K562 (cell line): ENCODE results near the gene SPHK2. TPM values are rescaled to one million over a fixed set of nuclear protein-coding genes. Genes with fewer than 3 reads are reported as not detected.

Source experiments
- ATAC-seq: fragments of 200-7000 bp; cut with Tn5 transposase; 3 replicates; pipeline ENCODE4 v1.9.1; 2020; ENCODE audit warnings: moderate library complexity
- BruUV-seq: library from RNA; stranded (reverse); fragments of 400-500 nt; replicated peaks from 2 replicates; lab custom pipeline; 2021; lab: Mats Ljungman, UMichigan
- CTCF ChIA-PET: fragments of 300-600 bp; formaldehyde crosslinking; extraction: SDS; loops from one replicate; lab custom pipeline; 2021; ENCODE audit warnings: low intra/inter-chr PET ratio; lab: Yijun Ruan, JAX
- POLR2A ChIA-PET: fragments of 300-600, 350-650 bp; sonication (Branson Sonifier 250); formaldehyde crosslinking; extraction: SDS; loops from one replicate; lab custom pipeline; 2021; ENCODE audit warnings: antibody characterized with exemption, inconsistent platforms; lab: Yijun Ruan, JAX
- DNase-seq, 4 experiments: peaks; one replicate each; pipeline versions ENCODE4 v3.0.0 to v3.0.0-alpha.2; 2011 to 2018; ENCODE audit warnings: low spot score in 3 of 4, mixed read lengths in 3 of 4; ENCODE audit errors: extremely low read depth in 1 of 4
- FAIRE-seq: peaks from 2 replicates; lab custom pipeline; 2011; peaks lifted over from hg19 to GRCh38; lab: Jason Lieb, UNC
- H2AFZ ChIP-seq: 2 replicates; pipeline ENCODE4 v1.6.0; 2011; ENCODE audit warnings: low read depth, low read length, control low read depth, inconsistent platforms
- H3K27ac ChIP-seq: fragments of 200-600 bp; 3 replicates; pipeline ENCODE4 v1.8.0; 2011; ENCODE audit warnings: low read depth, mild to moderate bottlenecking, control low read depth, inconsistent platforms, low read length, moderate library complexity, mixed read lengths; ENCODE audit errors: extremely low read depth
- H3K27me3 ChIP-seq, 2 experiments: fragments of 300-600 bp in 1 of 2; 2 replicates in 1 of 2; 3 replicates in 1 of 2; pipeline versions ENCODE4 v1.6.0 to v1.8.0; 2011; ENCODE audit warnings: inconsistent platforms in 2 of 2, low read length in 2 of 2, mild to moderate bottlenecking in 1 of 2, mixed read lengths in 1 of 2, moderate library complexity in 1 of 2; ENCODE audit not compliant: control insufficient read depth in 2 of 2, insufficient read depth in 2 of 2
- H3K36me3 ChIP-seq: fragments of 300-600 bp; 3 replicates; pipeline ENCODE4 v1.8.0; 2011; ENCODE audit warnings: mild to moderate bottlenecking, low read length, inconsistent platforms; ENCODE audit not compliant: control insufficient read depth, insufficient read depth
- H3K4me1 ChIP-seq, 2 experiments: fragments of 200-600 bp in 1 of 2; replicated peaks in 1 of 2; 2 replicates in 1 of 2; 3 replicates in 1 of 2; pipeline versions ENCODE4 v1.5.1 to v1.8.0; 2011; ENCODE audit warnings: inconsistent platforms in 2 of 2, low read length in 2 of 2, mild to moderate bottlenecking in 1 of 2, mixed read lengths in 1 of 2, moderate library complexity in 1 of 2; ENCODE audit not compliant: control insufficient read depth in 2 of 2, insufficient read depth in 2 of 2
- H3K4me2 ChIP-seq: 2 replicates; pipeline ENCODE4 v1.6.1; 2011; ENCODE audit warnings: low read length, control low read depth, inconsistent platforms, mixed read lengths; ENCODE audit not compliant: insufficient read depth
- H3K4me3 ChIP-seq: fragments of 200-600 bp; sonication (generic), shearing (Covaris generic); 2 replicates; pipeline ENCODE4 v1.5.1; 2016; ENCODE audit warnings: control low read depth, inconsistent platforms
- H3K79me2 ChIP-seq: fragments of 200-600 bp; 3 replicates; pipeline ENCODE4 v1.8.0; 2011; ENCODE audit warnings: low read length, inconsistent platforms; ENCODE audit not compliant: control insufficient read depth, insufficient read depth
- H3K9ac ChIP-seq, 2 experiments: 2 replicates each; pipeline versions ENCODE4 v1.6.0 to v1.6.1; 2011; ENCODE audit warnings: low read depth in 2 of 2, low read length in 2 of 2, control low read depth in 1 of 2, inconsistent platforms in 1 of 2, mild to moderate bottlenecking in 1 of 2, mixed read lengths in 1 of 2; ENCODE audit not compliant: insufficient read depth in 1 of 2
- H3K9me1 ChIP-seq: one replicate; pipeline ENCODE4 v1.6.0; 2011; ENCODE audit warnings: inconsistent platforms, mild to moderate bottlenecking, low read length, moderate library complexity; ENCODE audit not compliant: control insufficient read depth, insufficient read depth
- H3K9me3 ChIP-seq: replicated peaks from 2 replicates; pipeline ENCODE4 v1.5.1; 2011; ENCODE audit warnings: low read depth, low read length, inconsistent platforms; ENCODE audit not compliant: control insufficient read depth, insufficient read depth
- H4K20me1 ChIP-seq: replicated peaks from 2 replicates; pipeline ENCODE4 v1.6.1; 2011; ENCODE audit warnings: low read length, inconsistent platforms, mixed read lengths; ENCODE audit not compliant: control insufficient read depth, insufficient read depth
- ATF3 ChIP-seq, 2 experiments: fragments of 450-650 bp in 1 of 2; sonication (generic) in 1 of 2; formaldehyde crosslinking in 1 of 2; IDR thresholded peaks in 1 of 2; conservative IDR thresholded peaks in 1 of 2; 2 replicates each; pipeline versions ENCODE4 v1.6.1 to v1.8.1; 2016 to 2023; ENCODE audit warnings: mild to moderate bottlenecking in 2 of 2, moderate library complexity in 2 of 2, inconsistent platforms in 1 of 2, missing genetic modification reagents in 1 of 2
- FOXM1 ChIP-seq, 2 experiments: fragments of 450-650 bp in 1 of 2; sonication (generic) in 1 of 2; formaldehyde crosslinking in 1 of 2; IDR thresholded peaks; 2 replicates each; pipeline versions ENCODE4 v1.6.1 to v1.9.0; 2017 to 2022; ENCODE audit warnings: low read depth in 2 of 2, mild to moderate bottlenecking in 2 of 2, missing genetic modification reagents in 1 of 2, moderate library complexity in 1 of 2
- GMEB1 ChIP-seq: fragments of 250-450 bp; sonication (Bioruptor Pico); IDR thresholded peaks from 2 replicates; pipeline ENCODE4 v1.4.0; 2020; ENCODE audit warnings: mild to moderate bottlenecking
- L3MBTL2 ChIP-seq: fragments of 450-650 bp; IDR thresholded peaks from 2 replicates; pipeline ENCODE4 v1.6.1; 2016; ENCODE audit warnings: mild to moderate bottlenecking, moderate library complexity
- NFIC ChIP-seq: fragments of 450-650 bp; IDR thresholded peaks from 2 replicates; pipeline ENCODE4 v1.6.1; 2017; ENCODE audit warnings: mild to moderate bottlenecking, inconsistent platforms
- RBM22 ChIP-seq: fragments of 200-400 bp; formaldehyde crosslinking; IDR thresholded peaks from 2 replicates; pipeline ENCODE4 v1.6.1; 2018; ENCODE audit warnings: low read length, low read depth; ENCODE audit not compliant: poor library complexity, severe bottlenecking
- SIRT6 ChIP-seq: IDR thresholded peaks from one replicate; pipeline ENCODE4 v1.6.1; 2012; ENCODE audit warnings: low read depth, mild to moderate bottlenecking, control low read depth, inconsistent platforms, low read length, moderate library complexity
- STAT5B ChIP-seq: fragments of 250-450 bp; sonication (Bioruptor Pico); IDR thresholded peaks from 2 replicates; pipeline ENCODE4 v1.8.0; 2021; ENCODE audit warnings: mild to moderate bottlenecking, inconsistent platforms
- ZNF133 ChIP-seq: fragments of 250-450 bp; sonication (Bioruptor Pico); IDR thresholded peaks from 2 replicates; pipeline ENCODE4 v1.4.0; 2020; ENCODE audit warnings: mild to moderate bottlenecking
- ZNF655 ChIP-seq: fragments of 250-450 bp; sonication (Bioruptor Pico); IDR thresholded peaks from 2 replicates; pipeline ENCODE4 v1.5.0; 2021
- WGBS: fragments of 100-300 bp; shearing (Covaris generic); methylation state at CpG from one replicate; pipeline ENCODE4 v1.1.6; 2016; ENCODE audit warnings: low coverage, mixed read lengths; ENCODE audit not compliant: insufficient coverage; ENCODE audit errors: missing lambda C conversion rate; 5-methylcytosine and 5-hydroxymethylcytosine counted together
- in situ Hi-C: fragments of 300-500 bp; cut with MboI; formaldehyde crosslinking; loops from 4 replicates; pipeline ENCODE4 v1.15.0; 2018; ENCODE audit warnings: inconsistent platforms, mixed read lengths
- intact Hi-C: fragments of 100-400 bp; cut with micrococcal nuclease; formaldehyde crosslinking; loops from 2 replicates; pipeline ENCODE4 v1.14.2; 2022
- polyA plus RNA-seq, 8 experiments: library from polyadenylated mRNA; depleted of rRNA in 4 of 8; stranded (reverse) in 5 of 8; unstranded in 3 of 8; fragments of >200 nt; fragmentation: Nextera tagmentation in 2 of 8; fragmentation: Illumina TruSeq in 1 of 8; extraction: Ambion mirVana in 2 of 8; extraction: Trizol in 1 of 8; gene quantifications; 2 replicates each; pipeline versions ENCODE4 v1.2.1 to v1.2.3, GENCODE V29; 2011 to 2014; ENCODE audit warnings: inconsistent platforms in 1 of 8, missing spikeins in 1 of 8
- total RNA-seq, 7 experiments: library from RNA; depleted of rRNA in 6 of 7; stranded (reverse); fragments of >200 nt in 6 of 7; fragmentation: Illumina TruSeq in 2 of 7; extraction: Trizol in 2 of 7; gene quantifications; 2 replicates each; pipeline versions ENCODE4 v1.2.1 to v1.2.3, GENCODE V29; 2011 to 2021; ENCODE audit warnings: low replicate concordance in 1 of 7
- TF ChIP-seq, protein P1 (sequence below): fragments of 450-650 bp; IDR thresholded peaks from 2 replicates; pipeline ENCODE4 v1.6.1; 2016; ENCODE audit warnings: low read depth, mild to moderate bottlenecking, moderate library complexity
- TF ChIP-seq, protein P2 (sequence below), 2 experiments: fragments of 150-350 bp in 1 of 2; IDR thresholded peaks; 2 replicates each; pipeline ENCODE4 v1.6.1; 2012 to 2016; ENCODE audit warnings: low read depth in 2 of 2, low read length in 2 of 2, mild to moderate bottlenecking in 1 of 2, moderate library complexity in 1 of 2

Gene SPHK2
- total and polyA plus RNA-seq, 9 of the 15 experiments (the other 6 are each of a cell fraction or from before 2014, with no cell fraction given): 0.10 to 15.2 (median 2.9) TPM

DNA sequence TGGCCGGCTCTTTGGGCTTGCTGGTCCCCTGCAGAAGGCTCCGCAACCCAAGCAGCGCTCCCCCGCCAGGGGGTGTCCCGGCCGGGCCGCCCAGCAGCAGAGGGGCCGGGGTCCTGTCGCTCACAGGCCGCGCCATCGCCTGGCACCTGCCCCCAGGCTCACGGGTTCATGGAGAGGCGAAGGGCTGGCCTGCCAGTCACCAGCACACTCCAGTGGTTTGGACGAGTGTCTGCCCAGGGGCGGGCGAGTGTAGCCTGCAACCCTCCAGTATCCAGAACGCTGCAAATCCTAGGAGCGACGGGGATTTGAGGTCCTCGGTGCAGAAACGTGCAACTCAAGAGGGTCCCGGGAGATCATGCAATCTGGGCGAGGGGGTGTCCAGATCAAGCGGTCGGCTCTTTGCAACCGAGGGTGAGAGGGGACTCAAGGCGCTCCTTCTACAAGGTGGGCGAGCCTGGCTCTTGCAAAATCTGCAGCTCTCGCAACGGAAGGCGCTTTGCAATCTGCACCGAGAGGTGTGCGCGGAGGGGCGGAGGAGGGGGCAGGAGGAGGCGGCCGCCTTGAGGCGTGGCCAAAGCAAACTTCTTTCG, 17.6 kb downstream of the SPHK2 start, which contains the start of gene DBP:
DBP (minus strand) TSS at position 521 of the 590 bp plus-strand sequence; CDS start at position 136, 385 bp downstream.
- H3K4me2 ChIP-seq: peak within 1 kb of the TSS; percentile 100
- H3K4me3 ChIP-seq: peak within 1 kb of the TSS; percentile 51
- peaks cover 27% of the 10 kb centered on the region; the same call in 2 of the 3 replicates for H3K79me2 ChIP-seq
- ATAC-seq (no peak), FAIRE-seq (no peak), DNase-seq (peak in 1 of 4 experiments; percentile 46)
- 3% methylated on average over 39 of the region's 40 CpGs for WGBS
- peak within 1 kb of the TSS; percentile 87 for H2AFZ ChIP-seq
- BruUV-seq: no TSS peak
- H3K9me1 ChIP-seq: peaks cover 4% of the 10 kb centered on the region
- H3K27me3 ChIP-seq: no peaks in the 10 kb centered on the region
- intact Hi-C loops (loop anchor here (1.0 kb wide), 1 partner anchor 18 kb away; the partner anchor contains the start of genes RPL18 and SPHK2), in situ Hi-C loops (no loop called here)
- H4K20me1 ChIP-seq: 0 out of 2 replicates have a peak, but pooled peaks cover 4% of the 10 kb centered on the region
- ChIA-PET CTCF (interaction anchor here (0.6 kb wide), 1 partner anchor 102 kb away, joined by 3 read pairs; no protein-coding TSS in a partner anchor), POLR2A (interaction anchor here (0.6 to 1.9 kb wide), 5 partner anchors 12 to 140 kb away, joined by 3 to 9 read pairs (median 3); partner anchors contain the start of genes RPL18 and SPHK2)
- H3K27ac ChIP-seq: peak within 1 kb of the TSS; percentile 91
- no peaks in the 10 kb centered on the region for H3K9me3 ChIP-seq
- peaks cover 48 to 77% of the 10 kb centered on the region in 2 experiments for H3K4me1 ChIP-seq
- peak within 1 kb of the TSS; percentile 78 to 90 for H3K9ac ChIP-seq
- H3K36me3 ChIP-seq: no peaks in the 10 kb centered on the region
- TF ChIP-seq, protein P1, sequence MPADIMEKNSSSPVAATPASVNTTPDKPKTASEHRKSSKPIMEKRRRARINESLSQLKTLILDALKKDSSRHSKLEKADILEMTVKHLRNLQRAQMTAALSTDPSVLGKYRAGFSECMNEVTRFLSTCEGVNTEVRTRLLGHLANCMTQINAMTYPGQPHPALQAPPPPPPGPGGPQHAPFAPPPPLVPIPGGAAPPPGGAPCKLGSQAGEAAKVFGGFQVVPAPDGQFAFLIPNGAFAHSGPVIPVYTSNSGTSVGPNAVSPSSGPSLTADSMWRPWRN: no peak
- TF ChIP-seq L3MBTL2: no peak
- TF ChIP-seq GMEB1 (CRISPR knock-in tag): no peak
- no peak for TF ChIP-seq FOXM1 (IDR thresholded peaks at IDR 0.05; ENCODE audit: low read depth)
- no peak for TF ChIP-seq FOXM1 (CRISPR knock-in tag; IDR thresholded peaks at IDR 0.05; ENCODE audit: low read depth)
- TF ChIP-seq NFIC: no peak
- no peak for TF ChIP-seq STAT5B (CRISPR knock-in tag)
- no peak for TF ChIP-seq SIRT6
- TF ChIP-seq, protein P2, sequence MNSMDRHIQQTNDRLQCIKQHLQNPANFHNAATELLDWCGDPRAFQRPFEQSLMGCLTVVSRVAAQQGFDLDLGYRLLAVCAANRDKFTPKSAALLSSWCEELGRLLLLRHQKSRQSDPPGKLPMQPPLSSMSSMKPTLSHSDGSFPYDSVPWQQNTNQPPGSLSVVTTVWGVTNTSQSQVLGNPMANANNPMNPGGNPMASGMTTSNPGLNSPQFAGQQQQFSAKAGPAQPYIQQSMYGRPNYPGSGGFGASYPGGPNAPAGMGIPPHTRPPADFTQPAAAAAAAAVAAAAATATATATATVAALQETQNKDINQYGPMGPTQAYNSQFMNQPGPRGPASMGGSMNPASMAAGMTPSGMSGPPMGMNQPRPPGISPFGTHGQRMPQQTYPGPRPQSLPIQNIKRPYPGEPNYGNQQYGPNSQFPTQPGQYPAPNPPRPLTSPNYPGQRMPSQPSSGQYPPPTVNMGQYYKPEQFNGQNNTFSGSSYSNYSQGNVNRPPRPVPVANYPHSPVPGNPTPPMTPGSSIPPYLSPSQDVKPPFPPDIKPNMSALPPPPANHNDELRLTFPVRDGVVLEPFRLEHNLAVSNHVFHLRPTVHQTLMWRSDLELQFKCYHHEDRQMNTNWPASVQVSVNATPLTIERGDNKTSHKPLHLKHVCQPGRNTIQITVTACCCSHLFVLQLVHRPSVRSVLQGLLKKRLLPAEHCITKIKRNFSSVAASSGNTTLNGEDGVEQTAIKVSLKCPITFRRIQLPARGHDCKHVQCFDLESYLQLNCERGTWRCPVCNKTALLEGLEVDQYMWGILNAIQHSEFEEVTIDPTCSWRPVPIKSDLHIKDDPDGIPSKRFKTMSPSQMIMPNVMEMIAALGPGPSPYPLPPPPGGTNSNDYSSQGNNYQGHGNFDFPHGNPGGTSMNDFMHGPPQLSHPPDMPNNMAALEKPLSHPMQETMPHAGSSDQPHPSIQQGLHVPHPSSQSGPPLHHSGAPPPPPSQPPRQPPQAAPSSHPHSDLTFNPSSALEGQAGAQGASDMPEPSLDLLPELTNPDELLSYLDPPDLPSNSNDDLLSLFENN (IDR thresholded peaks at IDR 0.05; ENCODE audit: low read depth in 2 of 2, low read length in 2 of 2): no peak
- TF ChIP-seq RBM22: no peak
- TF ChIP-seq ATF3 (IDR thresholded peaks at IDR 0.05): no peak
- 0 out of 2 replicates have a peak, but pooled peaks have one; percentile 15 for TF ChIP-seq ATF3 (CRISPR knock-in tag; conservative IDR thresholded peaks at IDR 0.05)
- no peak for TF ChIP-seq ZNF655 (CRISPR knock-in tag)
- TF ChIP-seq ZNF133 (CRISPR knock-in tag): no peak
